Caco-2 (cell line): Measurements from ENCODE around the gene TDG. TPM values are rescaled to one million over a fixed set of nuclear protein-coding genes. Genes with fewer than 3 reads are reported as not detected.

Experiments used
- BruUV-seq: library from RNA; stranded (reverse); fragments of 400-500 nt; replicated peaks from 2 replicates; lab custom pipeline; 2021; lab: Mats Ljungman, UMichigan
- CTCF ChIA-PET: fragments of 300-600 bp; sonication (Branson Sonifier 250); formaldehyde crosslinking; loops from one replicate; lab custom pipeline; 2022; ENCODE audit warnings: antibody characterized with exemption; lab: Charles Lee
- POLR2A ChIA-PET: fragments of 300-600 bp; sonication (Branson Sonifier 250); formaldehyde crosslinking; loops from one replicate; lab custom pipeline; 2022; ENCODE audit warnings: antibody characterized with exemption; lab: Charles Lee
- DNase-seq, 2 experiments: peaks; one replicate each; pipeline versions ENCODE4 v3.0.0 to v3.0.0-alpha.2; 2020 to 2022
- H3K27me3 ChIP-seq: replicated peaks from 2 replicates; pipeline ENCODE4 v1.6.0; 2011; ENCODE audit warnings: low read length; ENCODE audit not compliant: control insufficient read depth, insufficient read depth
- H3K36me3 ChIP-seq: 2 replicates; pipeline ENCODE4 v1.5.1; 2011; ENCODE audit warnings: low read length; ENCODE audit not compliant: control insufficient read depth, insufficient read depth
- H3K4me1 ChIP-seq: fragments of 250-450 bp; sonication (Bioruptor Pico); 2 replicates; pipeline ENCODE4 v1.5.1; 2020; ENCODE audit warnings: mild to moderate bottlenecking
- H3K4me3 ChIP-seq: 2 replicates; pipeline ENCODE4 v1.5.1; 2011; ENCODE audit warnings: low read depth, mild to moderate bottlenecking, control low read depth, low read length
- H3K9me3 ChIP-seq: fragments of 250-450 bp; sonication (Bioruptor Pico); 2 replicates; pipeline ENCODE4 v1.5.1; 2020; ENCODE audit warnings: mild to moderate bottlenecking, moderate library complexity
- H3K27ac Mint-ChIP-seq: one replicate; pipeline ENCODE4 v1.8.0; 2022; ENCODE audit warnings: mixed read lengths; ENCODE audit not compliant: unreplicated experiment
- H3K27me3 Mint-ChIP-seq: one replicate; pipeline ENCODE4 v1.8.0; 2022; ENCODE audit warnings: mixed read lengths; ENCODE audit not compliant: insufficient read depth, unreplicated experiment
- H3K36me3 Mint-ChIP-seq: one replicate; pipeline ENCODE4 v1.8.0; 2022; ENCODE audit warnings: mild to moderate bottlenecking, mixed read lengths; ENCODE audit not compliant: insufficient read depth, unreplicated experiment
- H3K4me1 Mint-ChIP-seq: one replicate; pipeline ENCODE4 v1.8.0; 2022; ENCODE audit warnings: low read depth, mixed read lengths; ENCODE audit not compliant: unreplicated experiment
- H3K4me3 Mint-ChIP-seq: one replicate; pipeline ENCODE4 v1.8.0; 2022; ENCODE audit warnings: mild to moderate bottlenecking, moderate library complexity, mixed read lengths; ENCODE audit not compliant: unreplicated experiment
- H3K9me3 Mint-ChIP-seq: one replicate; pipeline ENCODE4 v1.8.0; 2022; ENCODE audit warnings: mixed read lengths; ENCODE audit not compliant: unreplicated experiment
- CTCF ChIP-seq, 2 experiments: fragments of 200-600 bp in 1 of 2; IDR thresholded peaks; 1 replicate in 1 of 2; 2 replicates in 1 of 2; pipeline versions ENCODE4 v1.5.1 to v1.8.0; 2011 to 2022; ENCODE audit warnings: antibody characterized with exemption in 1 of 2, control low read depth in 1 of 2, inconsistent platforms in 1 of 2, low read depth in 1 of 2, low read length in 1 of 2, mild to moderate bottlenecking in 1 of 2, moderate library complexity in 1 of 2; ENCODE audit not compliant: insufficient read depth in 1 of 2, severe bottlenecking in 1 of 2, unreplicated experiment in 1 of 2
- intact Hi-C: fragments of 100-400 bp; cut with micrococcal nuclease; formaldehyde crosslinking; loops from one replicate; pipeline ENCODE4 v1.10.0; 2022; ENCODE audit not compliant: unreplicated experiment
- total RNA-seq: library from RNA; stranded (reverse); gene quantifications from 2 replicates; pipeline ENCODE4 v1.2.3, GENCODE V29; 2022

Gene TDG
- total RNA-seq, 1 experiment from 2014 or later = 29.5 TPM

GRCh38 chr12:103944964-103945363, 20.7 kb upstream of the TDG start:
- no TSS peak for BruUV-seq
- no peaks in the 10 kb centered on the region for H3K9me3 Mint-ChIP-seq
- H3K27me3 Mint-ChIP-seq = no peaks in the 10 kb centered on the region
- no peaks in the 10 kb centered on the region for H3K4me1 Mint-ChIP-seq
- DNase-seq = no peak
- no peak overlapping the region for H3K27ac Mint-ChIP-seq
- Histone ChIP-seq H3K27me3 (no peaks in the 10 kb centered on the region), H3K4me3 (no peak overlapping the region), H3K9me3 (no peaks in the 10 kb centered on the region), H3K4me1 (no peaks in the 10 kb centered on the region), H3K36me3 (peaks cover 6% of the 10 kb centered on the region; the same call in 1 of the 2 replicates)
- no peak for TF ChIP-seq CTCF (IDR thresholded peaks at IDR 0.05; ENCODE audit: insufficient read depth in 1 of 2, low read depth in 1 of 2, low read length in 1 of 2, severe bottlenecking in 1 of 2, unreplicated experiment in 1 of 2)
- H3K36me3 Mint-ChIP-seq = peaks cover 99% of the 10 kb centered on the region
- ChIA-PET CTCF (no interaction called here), POLR2A (interaction anchor here (1.1 kb wide), 1 partner anchor 15 kb away, joined by 3 read pairs; the partner anchor contains the start of gene HSP90B1)
- intact Hi-C loops = no loop called here
- H3K4me3 Mint-ChIP-seq = no peak overlapping the region

- no TSS peak for BruUV-seq
- H3K36me3 ChIP-seq = peaks cover 6% of the 10 kb centered on the region
- CTCF ChIA-PET = no interaction called here
- H3K27me3 ChIP-seq = no peaks in the 10 kb centered on the region
- TF ChIP-seq CTCF (IDR thresholded peaks at IDR 0.05; ENCODE audit: insufficient read depth in 1 of 2, low read depth in 1 of 2, low read length in 1 of 2, severe bottlenecking in 1 of 2, unreplicated experiment in 1 of 2) = no peak
- no peak overlapping the region for H3K4me3 ChIP-seq
- POLR2A ChIA-PET = no interaction called here
- Mint-ChIP-seq H3K27me3 (no peaks in the 10 kb centered on the region), H3K36me3 (peaks cover 77% of the 10 kb centered on the region), H3K9me3 (no peaks in the 10 kb centered on the region), H3K4me3 (no peak overlapping the region), H3K4me1 (no peaks in the 10 kb centered on the region), H3K27ac (no peak overlapping the region)
- H3K9me3 ChIP-seq = no peaks in the 10 kb centered on the region
- intact Hi-C loops = no loop called here
- DNase-seq = no peak
- H3K4me1 ChIP-seq = no peaks in the 10 kb centered on the region
Observed at GRCh38 chr12:103947871-103948555, 17.7 kb upstream of the TDG start.

GRCh38 chr12:103948746-103949406, 16.8 kb upstream of the TDG start:
- no peak for TF ChIP-seq CTCF (IDR thresholded peaks at IDR 0.05; ENCODE audit: insufficient read depth in 1 of 2, low read depth in 1 of 2, low read length in 1 of 2, severe bottlenecking in 1 of 2, unreplicated experiment in 1 of 2)
- no peak overlapping the region for H3K4me3 Mint-ChIP-seq
- peaks cover 71% of the 10 kb centered on the region for H3K36me3 Mint-ChIP-seq
- H3K4me1 Mint-ChIP-seq = no peaks in the 10 kb centered on the region
- Histone ChIP-seq H3K27me3 (no peaks in the 10 kb centered on the region), H3K9me3 (no peaks in the 10 kb centered on the region), H3K36me3 (peaks cover 6% of the 10 kb centered on the region), H3K4me3 (no peak overlapping the region), H3K4me1 (no peaks in the 10 kb centered on the region)
- no TSS peak for BruUV-seq
- H3K9me3 Mint-ChIP-seq = no peaks in the 10 kb centered on the region
- no peak overlapping the region for H3K27ac Mint-ChIP-seq
- intact Hi-C loops = no loop called here
- H3K27me3 Mint-ChIP-seq = no peaks in the 10 kb centered on the region
- ChIA-PET CTCF (interaction anchor here (0.9 kb wide), 1 partner anchor 19 kb away, joined by 3 read pairs; the partner anchor contains the start of gene HSP90B1), POLR2A (interaction anchor here (1.1 kb wide), 1 partner anchor 19 kb away, joined by 5 read pairs; no protein-coding TSS in a partner anchor)
- DNase-seq = no peak
